ENCODE data around the gene MYO7B.

Gene MYO7B

GRCh38 chr2:127639111-127639474 is 103.6 kb downstream of the MYO7B start:
- TF ChIP-seq, protein P1, sequence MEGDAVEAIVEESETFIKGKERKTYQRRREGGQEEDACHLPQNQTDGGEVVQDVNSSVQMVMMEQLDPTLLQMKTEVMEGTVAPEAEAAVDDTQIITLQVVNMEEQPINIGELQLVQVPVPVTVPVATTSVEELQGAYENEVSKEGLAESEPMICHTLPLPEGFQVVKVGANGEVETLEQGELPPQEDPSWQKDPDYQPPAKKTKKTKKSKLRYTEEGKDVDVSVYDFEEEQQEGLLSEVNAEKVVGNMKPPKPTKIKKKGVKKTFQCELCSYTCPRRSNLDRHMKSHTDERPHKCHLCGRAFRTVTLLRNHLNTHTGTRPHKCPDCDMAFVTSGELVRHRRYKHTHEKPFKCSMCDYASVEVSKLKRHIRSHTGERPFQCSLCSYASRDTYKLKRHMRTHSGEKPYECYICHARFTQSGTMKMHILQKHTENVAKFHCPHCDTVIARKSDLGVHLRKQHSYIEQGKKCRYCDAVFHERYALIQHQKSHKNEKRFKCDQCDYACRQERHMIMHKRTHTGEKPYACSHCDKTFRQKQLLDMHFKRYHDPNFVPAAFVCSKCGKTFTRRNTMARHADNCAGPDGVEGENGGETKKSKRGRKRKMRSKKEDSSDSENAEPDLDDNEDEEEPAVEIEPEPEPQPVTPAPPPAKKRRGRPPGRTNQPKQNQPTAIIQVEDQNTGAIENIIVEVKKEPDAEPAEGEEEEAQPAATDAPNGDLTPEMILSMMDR (IDR thresholded peaks at IDR 0.05; ENCODE audit: low read depth, low read length), result no peak
- H3K4me3 ChIP-seq (ENCODE audit: low read depth, low read length), result no peak overlapping the region

DNA sequence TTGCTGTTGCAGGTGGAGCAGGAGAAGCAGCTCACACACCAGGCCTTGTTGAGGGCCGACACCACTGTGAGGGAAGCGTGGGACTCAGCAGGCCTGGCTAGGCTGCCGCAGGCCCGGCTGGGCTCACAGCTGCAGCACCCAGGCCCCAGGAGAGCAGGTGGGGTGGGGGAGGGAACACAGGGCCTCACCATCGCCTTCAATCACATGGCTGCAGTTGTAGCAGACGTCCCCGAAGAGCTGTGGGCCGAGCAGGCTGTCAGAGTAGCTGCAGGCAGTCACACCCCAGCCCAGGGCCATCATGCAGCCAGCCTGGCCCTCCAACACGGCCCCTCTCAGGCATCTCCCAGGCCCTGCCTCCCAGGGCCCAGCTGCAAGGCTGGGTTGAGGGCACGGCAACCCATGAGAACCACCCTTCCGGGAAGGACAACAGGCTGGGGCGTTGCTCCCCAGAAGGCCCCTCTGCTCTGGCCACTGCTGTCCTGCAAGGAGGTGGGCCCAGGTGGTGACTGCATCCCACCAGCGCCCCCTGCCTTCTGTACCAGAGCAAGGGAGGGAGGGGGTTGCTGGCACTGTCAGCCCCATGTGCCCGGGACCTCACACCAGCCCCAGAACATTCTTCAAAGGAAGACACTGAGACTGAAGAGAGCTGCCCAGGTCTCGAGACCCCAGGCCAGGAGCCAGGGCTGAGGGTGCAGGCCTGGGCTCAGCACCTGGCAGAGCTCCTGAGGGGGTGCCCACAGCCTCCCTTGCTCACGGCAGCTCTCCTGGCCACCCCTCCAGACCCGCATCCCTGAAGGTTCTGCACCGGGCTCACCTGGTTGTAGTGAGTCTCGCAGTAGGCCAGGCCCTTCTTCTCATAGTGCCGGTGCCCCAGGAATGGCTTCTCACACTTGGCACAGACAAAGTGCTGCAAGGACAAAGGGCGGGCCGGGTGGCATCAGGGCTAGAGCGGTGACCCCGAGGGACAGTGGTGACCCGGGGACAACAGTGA is 104.9 kb downstream of the MYO7B start:
- no peak overlapping the region for H3K4me3 ChIP-seq (ENCODE audit: low read depth, low read length)
- TF ChIP-seq, protein P1 (IDR thresholded peaks at IDR 0.05; ENCODE audit: low read depth, low read length), result peak; percentile 16; the same call in 1 of the 2 replicates

DNA sequence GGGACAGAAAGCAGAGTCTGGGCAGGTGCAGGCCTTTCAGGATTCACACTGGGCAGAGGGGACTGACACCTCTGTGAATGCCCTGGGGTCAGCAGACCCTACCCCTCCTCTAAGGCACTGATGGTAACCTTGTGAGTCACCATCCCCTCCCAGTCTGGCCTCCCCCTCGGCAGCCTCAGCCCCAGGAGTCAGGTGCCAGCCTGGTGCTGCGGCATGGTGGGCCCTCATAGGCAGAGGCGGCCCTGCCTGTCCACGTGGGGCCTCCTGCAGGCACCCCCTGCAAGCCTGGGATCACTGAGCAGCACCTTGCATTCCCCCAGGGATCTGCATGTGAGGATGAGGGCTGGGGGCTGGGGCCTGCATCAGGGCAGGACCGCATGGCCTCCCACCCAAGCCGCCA is 105.7 kb downstream of the MYO7B start:
- no peak overlapping the region for H3K4me3 ChIP-seq (ENCODE audit: low read depth, low read length)
- TF ChIP-seq, protein P1 (IDR thresholded peaks at IDR 0.05; ENCODE audit: low read depth, low read length), result no peak

GRCh38 chr2:127641846-127642507 is 106.5 kb downstream of the MYO7B start:
- TF ChIP-seq, protein P1 (IDR thresholded peaks at IDR 0.05; ENCODE audit: low read depth, low read length), result no peak
- no peak overlapping the region for H3K4me3 ChIP-seq (ENCODE audit: low read depth, low read length)

DNA sequence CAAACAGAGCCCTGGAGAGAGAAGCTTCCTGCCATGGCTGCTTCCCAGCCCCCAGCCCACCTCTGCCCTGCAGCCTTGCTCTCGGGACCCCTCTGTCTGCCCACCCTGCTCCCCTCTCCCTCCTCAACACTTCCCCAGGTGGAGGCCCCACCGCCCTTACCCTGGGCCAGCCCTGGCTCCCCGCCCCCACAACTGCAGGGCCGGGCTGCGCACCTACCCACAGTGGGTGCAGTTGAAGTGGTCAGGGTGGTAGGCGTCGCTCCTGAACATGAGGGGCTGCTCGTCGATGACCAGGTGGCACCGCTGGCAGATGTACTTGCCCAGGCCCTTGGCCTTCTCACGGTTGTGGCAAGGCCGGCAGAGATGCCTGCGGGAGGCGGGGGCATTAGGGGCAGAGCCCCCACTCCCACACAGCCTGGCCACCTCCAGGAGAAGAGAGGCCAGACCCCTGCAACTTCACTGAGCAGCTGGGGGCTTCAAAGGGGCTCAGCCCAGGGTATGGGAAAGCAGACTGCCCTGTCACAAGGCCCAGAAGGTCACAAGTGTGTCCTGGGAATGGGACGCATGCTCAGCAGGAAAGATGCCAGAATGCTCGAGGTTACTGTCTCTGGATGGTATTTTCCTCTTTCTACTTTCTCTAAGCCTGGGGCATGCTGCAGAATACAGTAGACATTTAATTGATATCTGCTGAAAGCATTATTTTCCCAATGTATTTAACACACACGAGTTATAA is 107.4 kb downstream of the MYO7B start:
- TF ChIP-seq, protein P1 (IDR thresholded peaks at IDR 0.05; ENCODE audit: low read depth, low read length), result no peak
- H3K4me3 ChIP-seq (ENCODE audit: low read depth, low read length), result no peak overlapping the region

DNA sequence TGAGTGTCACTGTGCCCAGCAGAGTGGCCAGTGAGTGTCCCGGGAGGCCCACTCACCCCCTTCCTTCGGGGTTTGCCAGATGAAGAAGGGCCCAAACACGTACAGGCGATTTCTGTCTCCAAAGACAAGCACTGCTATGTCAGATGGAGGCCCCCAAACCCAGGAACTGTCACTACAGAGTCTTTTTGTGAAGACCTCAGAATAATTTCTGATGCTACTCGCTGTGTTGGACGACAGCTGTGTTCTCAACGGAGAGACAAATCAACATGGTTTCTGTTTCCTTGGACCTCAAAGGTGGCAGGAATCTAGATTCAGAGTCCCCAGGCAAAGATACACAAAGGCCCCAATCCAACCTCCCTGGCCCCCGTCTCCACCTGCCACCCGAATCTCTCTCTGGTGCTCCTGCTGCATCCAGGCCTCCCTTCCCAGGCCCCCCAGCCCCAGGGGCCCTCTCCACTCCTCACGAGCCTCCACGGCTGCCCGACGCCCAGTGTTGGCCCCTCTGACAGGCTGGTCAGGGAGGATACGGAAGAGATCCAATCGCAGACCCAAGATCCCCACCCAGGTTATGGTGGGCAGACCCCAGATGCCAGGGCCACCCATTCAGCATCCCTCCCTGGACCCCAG is 108.1 kb downstream of the MYO7B start:
- TF ChIP-seq, protein P1 (IDR thresholded peaks at IDR 0.05; ENCODE audit: low read depth, low read length), result no peak
- no peak overlapping the region for H3K4me3 ChIP-seq (ENCODE audit: low read depth, low read length)

Measured in WI38 (cell line).